Endothelial cell of umbilical vein (primary cell): ENCODE measurements around the gene KCNK15. TPM values are rescaled to one million over a fixed set of nuclear protein-coding genes. Genes with fewer than 3 reads are reported as not detected.

ENCODE experiments used
- BruUV-seq: library from RNA; stranded (reverse); fragments of 400-500 nt; replicated peaks from 2 replicates; lab custom pipeline; 2021; lab: Mats Ljungman, UMichigan
- CTCF ChIA-PET: fragments of 300-600, 350-600 bp; sonication (Branson Sonifier 250); formaldehyde crosslinking; loops from one replicate; lab custom pipeline; 2021; ENCODE audit warnings: antibody characterized with exemption, inconsistent platforms; lab: Charles Lee
- POLR2A ChIA-PET: fragments of 300-600, 350-600 bp; sonication (Branson Sonifier 250); formaldehyde crosslinking; loops from one replicate; lab custom pipeline; 2021; ENCODE audit warnings: antibody characterized with exemption, inconsistent platforms; lab: Charles Lee
- DNase-seq: peaks from one replicate; pipeline ENCODE4 v3.0.0-alpha.2; 2011; ENCODE audit warnings: low read depth, low spot score
- FAIRE-seq: peaks from 2 replicates; lab custom pipeline; 2011; peaks lifted over from hg19 to GRCh38; lab: Jason Lieb, UNC
- H2AFZ ChIP-seq: 2 replicates; pipeline ENCODE4 v1.6.0; 2012; ENCODE audit warnings: low read depth, low read length, control low read depth, inconsistent platforms
- H3K27ac ChIP-seq: 2 replicates; pipeline ENCODE4 v1.5.1; 2011; ENCODE audit warnings: low read depth, mild to moderate bottlenecking, control low read depth, low read length, moderate library complexity; ENCODE audit not compliant: insufficient read depth
- H3K27me3 ChIP-seq, 2 experiments: 2 replicates each; pipeline versions ENCODE4 v1.6.0 to v1.6.1; 2011; ENCODE audit warnings: low read length in 2 of 2, mixed read lengths in 1 of 2; ENCODE audit not compliant: control insufficient read depth in 2 of 2, insufficient read depth in 2 of 2
- H3K36me3 ChIP-seq, 2 experiments: 2 replicates in 1 of 2; 3 replicates in 1 of 2; pipeline ENCODE4 v1.5.1; 2011; ENCODE audit warnings: low read length in 2 of 2, mild to moderate bottlenecking in 1 of 2, moderate library complexity in 1 of 2; ENCODE audit not compliant: control insufficient read depth in 2 of 2, insufficient read depth in 2 of 2; ENCODE audit errors: extremely low read depth in 1 of 2
- H3K4me1 ChIP-seq: 3 replicates; pipeline ENCODE4 v1.5.1; 2011; ENCODE audit warnings: mild to moderate bottlenecking, low read length; ENCODE audit not compliant: control insufficient read depth, insufficient read depth; ENCODE audit errors: extremely low read depth
- H3K4me2 ChIP-seq: 2 replicates; pipeline ENCODE4 v1.6.1; 2011; ENCODE audit warnings: low read length, control low read depth, mixed read lengths; ENCODE audit not compliant: insufficient read depth
- H3K4me3 ChIP-seq, 3 experiments: fragments of 200-600 bp in 1 of 3; sonication (generic), shearing (Covaris generic) in 1 of 3; replicated peaks in 1 of 3; 2 replicates each; pipeline ENCODE4 v1.5.1; 2011 to 2016; ENCODE audit warnings: control low read depth in 3 of 3, low read length in 3 of 3, mild to moderate bottlenecking in 2 of 3, inconsistent platforms in 1 of 3, low read depth in 1 of 3, moderate library complexity in 1 of 3; ENCODE audit not compliant: insufficient read depth in 1 of 3
- H3K79me2 ChIP-seq: 2 replicates; pipeline ENCODE4 v1.6.0; 2012; ENCODE audit warnings: low read length, inconsistent platforms; ENCODE audit not compliant: control insufficient read depth, insufficient read depth
- H3K9ac ChIP-seq: replicated peaks from 2 replicates; pipeline ENCODE3; 2011; ENCODE audit warnings: low read length, control low read depth; ENCODE audit not compliant: insufficient read depth; ENCODE audit errors: extremely low read depth
- H3K9me1 ChIP-seq: replicated peaks from 3 replicates; pipeline ENCODE4 v1.6.0; 2011; ENCODE audit warnings: mild to moderate bottlenecking, low read length; ENCODE audit not compliant: control insufficient read depth, insufficient read depth; ENCODE audit errors: extremely low read depth
- H3K9me3 ChIP-seq: replicated peaks from 2 replicates; pipeline ENCODE4 v1.5.1; 2012; ENCODE audit warnings: low read length, inconsistent platforms; ENCODE audit not compliant: control insufficient read depth, insufficient read depth
- H4K20me1 ChIP-seq: replicated peaks from 2 replicates; pipeline ENCODE3; 2011; ENCODE audit warnings: mild to moderate bottlenecking, low read length; ENCODE audit not compliant: control insufficient read depth, insufficient read depth; ENCODE audit errors: extremely low read depth
- CTCF ChIP-seq, 2 donors: IDR thresholded peaks; 1 replicate in 1 of 2; 2 replicates in 1 of 2; pipeline ENCODE4 v1.5.1; 2011; ENCODE audit warnings: low read length in 2 of 2, mild to moderate bottlenecking in 2 of 2, moderate library complexity in 2 of 2, control low read depth in 1 of 2, inconsistent platforms in 1 of 2, low read depth in 1 of 2; ENCODE audit not compliant: insufficient read depth in 1 of 2; ENCODE audit errors: extremely low read depth in 1 of 2
- EZH2 ChIP-seq: IDR thresholded peaks from 2 replicates; pipeline ENCODE4 v1.6.1; 2012; ENCODE audit warnings: borderline replicate concordance, low read depth, mild to moderate bottlenecking, moderate library complexity, low read length, inconsistent platforms; ENCODE audit not compliant: severe bottlenecking
- FOS ChIP-seq: IDR thresholded peaks from 2 replicates; pipeline ENCODE4 v1.6.1; 2011; ENCODE audit warnings: mild to moderate bottlenecking, low read length, moderate library complexity, borderline replicate concordance; ENCODE audit not compliant: insufficient read depth
- GATA2 ChIP-seq: IDR thresholded peaks from 2 replicates; pipeline ENCODE4 v1.7.0; 2011; ENCODE audit warnings: low read depth, mild to moderate bottlenecking, moderate library complexity, mixed read lengths, low read length; ENCODE audit not compliant: insufficient read length, insufficient read depth
- JUN ChIP-seq: IDR thresholded peaks from 2 replicates; pipeline ENCODE4 v1.6.1; 2011; ENCODE audit warnings: borderline replicate concordance, low read depth; ENCODE audit not compliant: insufficient read length, insufficient read depth
- MYC ChIP-seq: IDR thresholded peaks from one replicate; pipeline ENCODE4 v1.6.1; 2011; ENCODE audit warnings: mild to moderate bottlenecking, low read depth, low read length
- POLR2A ChIP-seq: IDR thresholded peaks from 2 replicates; pipeline ENCODE4 v1.6.1; 2012; ENCODE audit warnings: low read depth, mild to moderate bottlenecking, control low read depth, low read length
- POLR2AphosphoS5 ChIP-seq: IDR thresholded peaks from 2 replicates; pipeline ENCODE4 v1.6.1; 2012; ENCODE audit warnings: low read depth, mild to moderate bottlenecking, control low read depth, low read length, moderate library complexity; ENCODE audit not compliant: insufficient read depth
- dilution Hi-C: fragments of 300-500 bp; cut with MboI; formaldehyde crosslinking; loops from one replicate; pipeline ENCODE4 v1.15.0; 2019; ENCODE audit warnings: low sequenced_read_pairs; ENCODE audit not compliant: extremely low pct_ligation_motif_present
- intact Hi-C: fragments of 100-400 bp; cut with micrococcal nuclease; formaldehyde crosslinking; loops from one replicate; pipeline ENCODE4 v1.10.0; 2022
- polyA plus RNA-seq, 4 experiments: library from polyadenylated mRNA; depleted of rRNA in 3 of 4; stranded (reverse) in 3 of 4; unstranded in 1 of 4; fragments of >200 nt; gene quantifications; 2 replicates each; pipeline versions ENCODE4 v1.2.1 to v1.2.3, GENCODE V29; 2011 to 2012; ENCODE audit warnings: missing spikeins in 1 of 4
- total RNA-seq: library from RNA; stranded (reverse); gene quantifications from 2 replicates; pipeline ENCODE4 v1.2.3, GENCODE V29; 2021
- TF ChIP-seq, protein P1 (sequence below): IDR thresholded peaks from 2 replicates; pipeline ENCODE4 v1.6.1; 2011; ENCODE audit not compliant: insufficient read depth, insufficient read length

The KCNK15 gene
- total and polyA plus RNA-seq, 2 donors (not counting 3 experiments of a cell fraction or from before 2014, with no cell fraction given): 0.06 TPM; not detected in 1

GRCh38 chr20:44698351-44698750 lies 47.3 kb upstream of the KCNK15 start:
- no peaks in the 10 kb centered on the region for H4K20me1 ChIP-seq
- intact Hi-C loops: no loop called here
- ChIA-PET CTCF (no interaction called here), POLR2A (no interaction called here)
- peaks cover 26% of the 10 kb centered on the region for H3K4me1 ChIP-seq
- H3K27me3 ChIP-seq: no peaks in the 10 kb centered on the region
- no peak overlapping the region for H3K27ac ChIP-seq
- H3K4me2 ChIP-seq: no peak overlapping the region
- H3K79me2 ChIP-seq: no peaks in the 10 kb centered on the region
- no TSS peak for BruUV-seq
- H3K9me3 ChIP-seq: no peaks in the 10 kb centered on the region
- no peaks in the 10 kb centered on the region for H3K9me1 ChIP-seq
- H3K4me3 ChIP-seq: no peak overlapping the region
- TF ChIP-seq GATA2: no peak
- TF ChIP-seq JUN: no peak
- no peak for TF ChIP-seq MYC
- TF ChIP-seq FOS: no peak
- TF ChIP-seq, protein P1, sequence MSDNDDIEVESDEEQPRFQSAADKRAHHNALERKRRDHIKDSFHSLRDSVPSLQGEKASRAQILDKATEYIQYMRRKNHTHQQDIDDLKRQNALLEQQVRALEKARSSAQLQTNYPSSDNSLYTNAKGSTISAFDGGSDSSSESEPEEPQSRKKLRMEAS: no peak
- TF ChIP-seq CTCF (IDR thresholded peaks at IDR 0.05; ENCODE audit: extremely low read depth in 1 of 2, insufficient read depth in 1 of 2, low read depth in 1 of 2, low read length in 2 of 2): no peak
- no peak for TF ChIP-seq EZH2
- TF ChIP-seq POLR2AphosphoS5: no peak
- TF ChIP-seq POLR2A: no peak
- dilution Hi-C loops: no loop called here
- H3K9ac ChIP-seq: no peak overlapping the region
- no peaks in the 10 kb centered on the region for H3K36me3 ChIP-seq
- DNase-seq: no peak
- FAIRE-seq: no peak
- no peak overlapping the region for H2AFZ ChIP-seq
